ENCODE data around the gene TMEM238L.

TMEM238L gene

GRCh38 chr17:10773391-10773790 lies 30.5 kb downstream of the TMEM238L start:
- DNase-seq (ENCODE audit: low read depth) = no peak

GRCh38 chr17:10772425-10773380 lies 31.2 kb downstream of the TMEM238L start:
- peak; percentile 24 for DNase-seq (ENCODE audit: low read depth)

- DNase-seq (ENCODE audit: low read depth) = no peak
These were observed 32.8 kb downstream of the TMEM238L start for GRCh38 chr17:10771148-10771547.

GRCh38 chr17:10769840-10770239 lies 34.1 kb downstream of the TMEM238L start:
- DNase-seq (ENCODE audit: low read depth) = no peak

GRCh38 chr17:10768750-10769251 lies 35.1 kb downstream of the TMEM238L start:
- DNase-seq (ENCODE audit: low read depth) = no peak

- DNase-seq (ENCODE audit: low read depth) = no peak
These were observed 36.7 kb downstream of the TMEM238L start for GRCh38 chr17:10767232-10767631.

- no peak for DNase-seq (ENCODE audit: low read depth)
These were observed 41.9 kb downstream of the TMEM238L start for GRCh38 chr17:10762037-10762436.

GRCh38 chr17:10761281-10761680 lies 42.6 kb downstream of the TMEM238L start:
- no peak for DNase-seq (ENCODE audit: low read depth)

GRCh38 chr17:10758062-10758461 lies 45.8 kb downstream of the TMEM238L start:
- DNase-seq (ENCODE audit: low read depth) = no peak

- DNase-seq (ENCODE audit: low read depth) = no peak
These were observed 46.3 kb downstream of the TMEM238L start for GRCh38 chr17:10757647-10758046.

GRCh38 chr17:10757067-10757466 lies 46.8 kb downstream of the TMEM238L start:
- DNase-seq (ENCODE audit: low read depth) = no peak

GRCh38 chr17:10756619-10757018 lies 47.3 kb downstream of the TMEM238L start:
- DNase-seq (ENCODE audit: low read depth) = no peak

- no peak for DNase-seq (ENCODE audit: low read depth)
These were observed 47.7 kb downstream of the TMEM238L start for GRCh38 chr17:10756185-10756584.

- DNase-seq (ENCODE audit: low read depth) = no peak
These were observed 48.2 kb downstream of the TMEM238L start for GRCh38 chr17:10755592-10756127.

GRCh38 chr17:10754861-10755591 lies 48.9 kb downstream of the TMEM238L start:
- DNase-seq (ENCODE audit: low read depth) = peak; percentile 16

- peak; percentile 33 for DNase-seq (ENCODE audit: low read depth)
These were observed 49.8 kb downstream of the TMEM238L start for GRCh38 chr17:10754109-10754508.

GRCh38 chr17:10752696-10753095 lies 51.2 kb downstream of the TMEM238L start:
- DNase-seq (ENCODE audit: low read depth) = no peak

GRCh38 chr17:10751563-10751962 lies 52.3 kb downstream of the TMEM238L start:
- no peak for DNase-seq (ENCODE audit: low read depth)

- no peak for DNase-seq (ENCODE audit: low read depth)
These were observed 53.7 kb downstream of the TMEM238L start for GRCh38 chr17:10750210-10750609.

- no peak for DNase-seq (ENCODE audit: low read depth)
These were observed 55.2 kb downstream of the TMEM238L start for GRCh38 chr17:10748531-10749181.

- no peak for DNase-seq (ENCODE audit: low read depth)
These were observed 58.7 kb downstream of the TMEM238L start for GRCh38 chr17:10745231-10745630.
